ENCODE measurements around the gene BOD1L1. TPM values are rescaled to one million over a fixed set of nuclear protein-coding genes. Genes with fewer than 3 reads are reported as not detected.

The BOD1L1 gene
- total and polyA plus RNA-seq, 2 of the 8 experiments (the other 6 are each of a cell fraction or from before 2014, with no cell fraction given) = 6.8 to 39.3 TPM

DNA sequence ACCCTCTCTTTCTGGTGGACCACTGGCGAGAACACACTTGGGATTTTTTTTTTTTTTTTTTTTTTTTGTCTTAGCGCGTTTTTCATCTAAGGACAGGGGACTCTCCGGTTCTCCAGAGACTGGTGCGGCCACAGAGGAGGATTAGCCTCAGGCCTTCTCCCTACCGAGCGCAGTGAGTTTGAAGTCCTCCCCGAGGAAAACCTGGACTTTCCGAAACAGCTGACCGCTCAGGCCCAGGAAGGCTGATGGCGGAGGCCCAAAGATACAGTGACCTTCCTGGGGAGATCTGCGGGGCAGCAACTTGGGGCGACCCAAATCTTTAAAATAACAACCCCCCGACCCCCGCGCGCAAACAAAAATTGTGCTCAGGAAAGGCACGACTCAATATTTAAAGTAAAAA is 92.4 kb downstream of the BOD1L1 start:
- Histone ChIP-seq H3K79me2 (ENCODE audit: control insufficient read depth in 1 of 2, insufficient read depth in 2 of 2, low read length in 2 of 2) (no peaks in the 10 kb centered on the region), H2BK5ac (ENCODE audit: low read depth, low read length) (no peak overlapping the region), H2BK12ac (ENCODE audit: low read depth, low read length) (no peak overlapping the region), H3K4ac (replicated peaks; ENCODE audit: insufficient read length, low read depth, low read length) (no peak overlapping the region), H2BK120ac (replicated peaks; ENCODE audit: low read depth, low read length) (no peak overlapping the region), H4K8ac (ENCODE audit: extremely low read depth, insufficient read depth, low read length) (no peak overlapping the region), H3K36me3 (ENCODE audit: control insufficient read depth in 2 of 4, insufficient read depth in 4 of 4, low read length in 3 of 4) (no peaks in the 10 kb centered on the region), H2BK15ac (ENCODE audit: low read length) (no peak overlapping the region), H3K4me2 (ENCODE audit: insufficient read depth in 1 of 2, low read depth in 2 of 2, low read length in 2 of 2) (peak overlapping the region; percentile 33 to 52; a peak in 1 of 4 replicates), H2BK20ac (ENCODE audit: low read length) (no peak overlapping the region), H3K4me3 (ENCODE audit: extremely low read depth in 1 of 4, insufficient read depth in 2 of 4, low read depth in 3 of 4, low read length in 4 of 4) (peak overlapping the region in 1 of 4 experiments; percentile 34; a peak in 1 of 8 replicates), H3K27ac (ENCODE audit: low read depth, low read length) (no peak overlapping the region), H3K4me1 (replicated peaks in 1 of 4; ENCODE audit: control insufficient read depth in 3 of 4, insufficient read depth in 4 of 4, low read length in 3 of 4) (peaks cover 6 to 37% (median 14%) of the 10 kb centered on the region in 4 experiments), H3K23me2 (ENCODE audit: low read depth, low read length) (peaks cover 2% of the 10 kb centered on the region; the same call in 1 of the 2 replicates), H3K27me3 (replicated peaks in 1 of 4; ENCODE audit: control insufficient read depth in 3 of 4, extremely low read depth in 1 of 4, insufficient read depth in 3 of 4, low read length in 3 of 4) (peaks cover 87 to 100% (median 98%) of the 10 kb centered on the region in 4 experiments), H3K23ac (ENCODE audit: insufficient read length) (no peak overlapping the region), H3K14ac (ENCODE audit: insufficient read length) (no peak overlapping the region), H2AFZ (ENCODE audit: low read length) (no peak overlapping the region), H2AK5ac (ENCODE audit: low read depth, low read length) (no peak overlapping the region), H4K91ac (replicated peaks; ENCODE audit: insufficient read length, low read length) (no peak overlapping the region), H3K9ac (replicated peaks in 1 of 4; ENCODE audit: extremely low read depth in 1 of 4, low read depth in 3 of 4, low read length in 3 of 4) (no peak overlapping the region), H3K79me1 (ENCODE audit: low read depth, low read length) (no peaks in the 10 kb centered on the region), H4K20me1 (replicated peaks in 1 of 2; ENCODE audit: control insufficient read depth in 1 of 2, insufficient read depth in 2 of 2, low read length in 2 of 2) (peaks cover 10 to 42% of the 10 kb centered on the region in 2 experiments), H4K5ac (ENCODE audit: insufficient read length, low read depth, low read length) (no peak overlapping the region), H3K9me3 (ENCODE audit: insufficient read depth in 2 of 2, low read depth in 1 of 2, low read length in 1 of 2) (peaks cover 0 to 3% of the 10 kb centered on the region in 2 experiments; a peak in 2 of 4 replicates), H3K56ac (replicated peaks; ENCODE audit: insufficient read length, low read depth, low read length) (no peak overlapping the region), H3K18ac (ENCODE audit: extremely low read depth, low read length) (no peak overlapping the region)
- ChIA-PET CTCF (ENCODE audit: partially characterized antibody) (interaction anchor here (0.6 to 5.8 kb wide), 8 partner anchors 9 to 508 kb away, joined by 3 to 35 read pairs (median 4); partner anchors contain the start of gene NKX3-2), POLR2A (ENCODE audit: partially characterized antibody) (interaction anchor here (1.5 to 1.8 kb wide), 2 partner anchors 11 to 51 kb away, joined by 3 to 4 read pairs; no protein-coding TSS in a partner anchor)
- DNase-seq (ENCODE audit: low read depth in 1 of 2, low spot score in 2 of 2) (peak in 1 of 2 experiments; percentile 49), FAIRE-seq (no peak)
- 5% methylated on average over 16 of the region's 18 CpGs; no CpG with 5 or more reads in 1 of the 2 experiments for WGBS, 2 experiments (ENCODE audit: extremely low coverage in 1 of 2, insufficient coverage in 1 of 2, insufficient read length in 1 of 2, insufficient replicate concordance in 2 of 2, low coverage in 1 of 2, low lambda C conversion rate in 2 of 2, missing lambda C conversion rate in 1 of 2)
- no peak for TF ChIP-seq BCL11A (IDR thresholded peaks at IDR 0.05; ENCODE audit: low read depth in 2 of 2, low read length in 2 of 2)
- TF ChIP-seq BACH1 (IDR thresholded peaks at IDR 0.05; ENCODE audit: low read length) = no peak
- TF ChIP-seq, protein P1, sequence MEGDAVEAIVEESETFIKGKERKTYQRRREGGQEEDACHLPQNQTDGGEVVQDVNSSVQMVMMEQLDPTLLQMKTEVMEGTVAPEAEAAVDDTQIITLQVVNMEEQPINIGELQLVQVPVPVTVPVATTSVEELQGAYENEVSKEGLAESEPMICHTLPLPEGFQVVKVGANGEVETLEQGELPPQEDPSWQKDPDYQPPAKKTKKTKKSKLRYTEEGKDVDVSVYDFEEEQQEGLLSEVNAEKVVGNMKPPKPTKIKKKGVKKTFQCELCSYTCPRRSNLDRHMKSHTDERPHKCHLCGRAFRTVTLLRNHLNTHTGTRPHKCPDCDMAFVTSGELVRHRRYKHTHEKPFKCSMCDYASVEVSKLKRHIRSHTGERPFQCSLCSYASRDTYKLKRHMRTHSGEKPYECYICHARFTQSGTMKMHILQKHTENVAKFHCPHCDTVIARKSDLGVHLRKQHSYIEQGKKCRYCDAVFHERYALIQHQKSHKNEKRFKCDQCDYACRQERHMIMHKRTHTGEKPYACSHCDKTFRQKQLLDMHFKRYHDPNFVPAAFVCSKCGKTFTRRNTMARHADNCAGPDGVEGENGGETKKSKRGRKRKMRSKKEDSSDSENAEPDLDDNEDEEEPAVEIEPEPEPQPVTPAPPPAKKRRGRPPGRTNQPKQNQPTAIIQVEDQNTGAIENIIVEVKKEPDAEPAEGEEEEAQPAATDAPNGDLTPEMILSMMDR (IDR thresholded peaks at IDR 0.05; ENCODE audit: control extremely low read depth in 1 of 3, insufficient read depth in 1 of 3, low read depth in 1 of 3, low read length in 3 of 3) = no peak
- no peak for TF ChIP-seq FOSL1 (IDR thresholded peaks at IDR 0.05; ENCODE audit: insufficient read depth, low read depth, low read length)
- TF ChIP-seq, protein P2, sequence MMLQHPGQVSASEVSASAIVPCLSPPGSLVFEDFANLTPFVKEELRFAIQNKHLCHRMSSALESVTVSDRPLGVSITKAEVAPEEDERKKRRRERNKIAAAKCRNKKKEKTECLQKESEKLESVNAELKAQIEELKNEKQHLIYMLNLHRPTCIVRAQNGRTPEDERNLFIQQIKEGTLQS (IDR thresholded peaks at IDR 0.05; ENCODE audit: insufficient read depth, low read depth, low read length) = no peak
- no peak for TF ChIP-seq POU5F1 (IDR thresholded peaks at IDR 0.05; ENCODE audit: low read depth, low read length)
- no peak for TF ChIP-seq POLR2AphosphoS5 (IDR thresholded peaks at IDR 0.05; ENCODE audit: low read depth, low read length)
- TF ChIP-seq SRF (IDR thresholded peaks at IDR 0.05; ENCODE audit: low read depth, low read length) = no peak
- no peak; the same call in 1 of the 2 replicates for TF ChIP-seq SUZ12 (IDR thresholded peaks at IDR 0.05; ENCODE audit: low read length)
- no peak for TF ChIP-seq JUND (IDR thresholded peaks at IDR 0.05; ENCODE audit: low read length)
- no peak for TF ChIP-seq CREB1 (IDR thresholded peaks at IDR 0.05)

Measured in H1 (cell line).